Stomach (tissue), 9 donors: Measurements from ENCODE around the gene STC2. TPM values are rescaled to one million over a fixed set of nuclear protein-coding genes. Genes with fewer than 3 reads are reported as not detected.
A peak's percentile ranks its signal among the peaks of the same experiment; 100 is the strongest.

ENCODE experiments used
- DNase-seq, 2 donors: peaks; one replicate each; pipeline versions ENCODE4 v3.0.0 to v3.0.0-alpha.2; 2013 to 2019
- H3K27ac ChIP-seq, 5 donors: fragments of 200-600 bp in 4 of 5; sonication (generic) in 4 of 5; one replicate each; pipeline ENCODE4 v1.5.1; 2013 to 2019; ENCODE audit warnings: mild to moderate bottlenecking in 1 of 5, moderate library complexity in 1 of 5
- H3K27me3 ChIP-seq, 3 donors: fragments of 200-600 bp; sonication (generic); one replicate each; pipeline ENCODE4 v1.5.1; 2017 to 2019; ENCODE audit warnings: mixed run types in 1 of 3
- H3K36me3 ChIP-seq, 4 donors: fragments of 200-600 bp; sonication (generic); 1 replicate in 3 of 4; 2 replicates in 1 of 4; pipeline ENCODE4 v1.5.1; 2016 to 2019
- H3K4me1 ChIP-seq, 4 donors: fragments of 200-600 bp; sonication (generic); one replicate each; pipeline ENCODE4 v1.5.1; 2016 to 2019
- H3K4me3 ChIP-seq, 4 donors: fragments of 200-600 bp; sonication (generic) in 3 of 4; one replicate each; pipeline ENCODE4 v1.5.1; 2016 to 2019; ENCODE audit warnings: mild to moderate bottlenecking in 1 of 4
- H3K9me3 ChIP-seq, 4 donors: fragments of 200-600 bp; sonication (generic); one replicate each; pipeline ENCODE4 v1.5.1; 2016 to 2019
- CTCF ChIP-seq, 7 experiments: fragments of 450-650 bp in 4 of 7; fragments of 200-600 bp in 3 of 7; sonication (generic) in 3 of 7; IDR thresholded peaks; one replicate each; pipeline ENCODE4 v1.5.1; 2016 to 2019; ENCODE audit warnings: antibody characterized with exemption in 7 of 7, control low read depth in 2 of 7, mild to moderate bottlenecking in 1 of 7
- EP300 ChIP-seq: sonication (generic); formaldehyde crosslinking; IDR thresholded peaks from one replicate; pipeline ENCODE4 v1.6.1; 2017; ENCODE audit warnings: antibody characterized with exemption
- POLR2A ChIP-seq, 4 donors: fragments of 450-650 bp; IDR thresholded peaks; one replicate each; pipeline ENCODE4 v1.6.1; 2016; ENCODE audit warnings: antibody characterized with exemption in 4 of 4, control low read depth in 2 of 4, mild to moderate bottlenecking in 1 of 4, moderate library complexity in 1 of 4
- POLR2AphosphoS5 ChIP-seq, 3 donors: sonication (generic); formaldehyde crosslinking; IDR thresholded peaks; one replicate each; pipeline ENCODE4 v1.6.1; 2016; ENCODE audit warnings: antibody characterized with exemption in 3 of 3
- WGBS, 5 donors: extraction: QIAGEN DNeasy Blood & Tissue Kit in 3 of 5; methylation state at CpG; one replicate each; pipeline versions ENCODE4 v1.1.5 to v1.1.7; 2013 to 2018; 5-methylcytosine and 5-hydroxymethylcytosine counted together
- intact Hi-C: fragments of 100-400 bp; cut with DNase I; formaldehyde crosslinking; loops from one replicate; pipeline ENCODE4 v1.15.1; 2023; ENCODE audit warnings: low total_unique reads
- polyA plus RNA-seq, 3 donors: library from polyadenylated mRNA; stranded (reverse); fragments of 200-250 nt; gene quantifications; one replicate each; pipeline ENCODE4 v1.2.3, GENCODE V29; 2013
- total RNA-seq, 5 donors: library from RNA; depleted of rRNA; stranded (reverse); fragments of >200 nt; gene quantifications; one replicate each; pipeline versions ENCODE4 v1.1.0 to v1.2.3, GENCODE V29; 2014 to 2016
- donor health status: healthy with polysubstance abuse.
- donor health status: Bipolar disorder and iron deficiency.
- donor health status: healthy.

STC2 gene
- total and polyA plus RNA-seq, 8 donors = 0.15 to 2.6 (median 0.89) TPM; not detected in 1

- H3K4me1 ChIP-seq = peaks cover 0 to 19% (median 9%) of the 10 kb centered on the region in 4 donors
- no peak for TF ChIP-seq POLR2A (IDR thresholded peaks at IDR 0.05)
- no peak for TF ChIP-seq EP300
- TF ChIP-seq CTCF (IDR thresholded peaks at IDR 0.05) = peak in 5 of 7 experiments; percentile 73 to 92 (median 87)
- peak in 1 of 3 donors; percentile 37 for TF ChIP-seq POLR2AphosphoS5 (IDR thresholded peaks at IDR 0.05)
- H3K27ac ChIP-seq = no peak overlapping the region
- H3K4me3 ChIP-seq = peak overlapping the region in 1 of 4 donors; percentile 11
- H3K9me3 ChIP-seq = no peaks in the 10 kb centered on the region
- DNase-seq = peak; percentile 74 to 89
- intact Hi-C loops = loop anchor here (5.0 to 10.0 kb wide), 3 partner anchors 38 to 1021 kb away; no protein-coding TSS in a partner anchor
- H3K27me3 ChIP-seq = peaks cover 0 to 78% (median 45%) of the 10 kb centered on the region in 3 donors
- no peaks in the 10 kb centered on the region for H3K36me3 ChIP-seq
- WGBS, 5 donors = 11 to 16% (median 15%) methylated on average over 33 to 37 of the region's 37 CpGs
Measured at GRCh38 chr5:173293817-173294672, 34.2 kb downstream of the STC2 start.

DNA sequence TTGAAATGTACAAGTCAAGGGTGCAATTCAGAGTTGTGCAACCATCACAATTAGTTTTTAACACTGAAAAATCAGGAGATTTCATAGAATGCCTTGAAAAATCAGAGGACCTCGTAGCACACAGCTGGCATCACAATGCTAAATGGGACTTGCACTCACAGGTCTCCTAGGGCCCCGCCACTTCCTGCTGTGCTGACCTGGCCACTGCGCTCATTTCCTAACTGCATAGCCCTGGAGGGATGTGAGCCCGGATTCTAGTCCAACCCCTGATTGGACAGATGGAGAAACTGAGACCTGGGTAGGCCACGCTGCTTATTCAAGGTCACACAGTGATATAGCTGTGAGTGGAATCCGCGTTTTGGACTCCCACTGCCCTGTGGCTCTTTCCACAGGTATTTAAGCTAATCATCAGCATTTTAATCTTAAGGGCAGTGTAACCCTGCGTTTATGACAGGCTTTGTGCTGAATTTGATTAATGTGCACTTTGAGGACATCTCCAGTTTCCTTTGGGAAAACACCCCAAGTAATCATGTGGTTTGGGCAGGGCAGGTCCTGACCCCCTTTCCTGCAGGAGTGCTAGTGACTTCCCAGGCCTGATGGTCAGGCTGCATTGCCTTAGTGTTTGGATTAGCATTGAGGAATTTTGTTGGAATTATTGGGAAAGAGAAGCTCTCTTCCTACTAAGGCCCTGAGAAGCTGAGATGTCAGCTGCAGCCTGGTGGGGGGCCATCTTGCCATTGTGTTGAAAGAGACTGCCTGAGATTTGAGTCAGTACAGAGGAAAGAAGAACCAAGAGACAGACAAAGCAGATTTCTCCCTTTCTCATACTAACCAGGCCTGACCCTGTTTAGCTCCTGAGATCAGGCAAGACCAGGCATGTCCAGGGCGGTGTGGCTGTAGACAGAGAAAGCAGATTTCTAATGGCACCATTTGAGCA lies 36.2 kb downstream of the STC2 start:
- intact Hi-C loops = loop anchor here (5.0 to 10.0 kb wide), 3 partner anchors 40 to 1023 kb away; no protein-coding TSS in a partner anchor
- TF ChIP-seq POLR2A (IDR thresholded peaks at IDR 0.05) (no peak), CTCF (IDR thresholded peaks at IDR 0.05) (no peak), POLR2AphosphoS5 (IDR thresholded peaks at IDR 0.05) (no peak), EP300 (no peak)
- H3K27ac ChIP-seq = no peak overlapping the region
- H3K27me3 ChIP-seq = peaks cover 0 to 85% (median 60%) of the 10 kb centered on the region in 3 donors
- WGBS, 5 donors = 71 to 78% (median 75%) methylated on average over 9 of the region's 9 CpGs
- H3K36me3 ChIP-seq = no peaks in the 10 kb centered on the region
- no peaks in the 10 kb centered on the region for H3K9me3 ChIP-seq
- H3K4me1 ChIP-seq = peaks cover 0 to 19% (median 9%) of the 10 kb centered on the region in 4 donors
- no peak overlapping the region for H3K4me3 ChIP-seq
- DNase-seq = no peak

DNA sequence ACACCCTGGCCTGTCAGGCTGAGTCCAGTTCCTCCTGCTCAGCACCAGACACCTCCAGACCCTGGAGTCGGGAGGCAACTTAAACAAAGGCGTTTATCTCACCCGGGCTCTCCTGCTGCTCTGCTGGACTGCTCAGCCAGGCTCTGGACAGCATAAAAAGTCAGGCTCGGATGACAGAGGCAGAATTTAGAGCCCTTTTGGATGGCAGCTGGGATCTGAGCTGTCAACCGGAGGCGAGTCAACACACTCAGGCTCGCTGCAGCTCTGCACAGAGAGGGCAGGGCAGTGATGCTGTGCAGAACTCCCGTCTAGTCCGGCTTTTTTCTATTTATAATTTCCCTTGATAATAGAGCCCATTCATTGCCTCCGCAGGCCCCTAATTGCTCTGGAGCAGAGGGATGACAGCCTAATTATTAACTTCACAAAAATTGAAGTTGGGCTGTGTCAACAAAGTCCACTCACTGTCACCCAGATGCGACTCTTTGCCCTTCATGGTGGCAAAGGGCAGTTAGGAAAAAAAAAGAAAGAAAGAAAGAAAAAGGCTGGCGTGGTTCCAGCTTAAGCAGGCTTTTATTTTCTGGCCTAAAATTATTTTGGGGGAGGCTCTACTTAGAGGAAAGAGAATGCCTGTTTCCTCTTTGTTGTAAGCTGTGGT lies 37.6 kb downstream of the STC2 start:
- H3K4me3 ChIP-seq = no peak overlapping the region
- intact Hi-C loops = loop anchor here (5.0 to 10.0 kb wide), 3 partner anchors 42 to 1024 kb away; no protein-coding TSS in a partner anchor
- TF ChIP-seq EP300 (no peak), CTCF (IDR thresholded peaks at IDR 0.05) (no peak), POLR2A (IDR thresholded peaks at IDR 0.05) (no peak), POLR2AphosphoS5 (IDR thresholded peaks at IDR 0.05) (peak; percentile 8 to 51 (median 37))
- no peaks in the 10 kb centered on the region for H3K36me3 ChIP-seq
- DNase-seq = peak in 1 of 2 donors; percentile 80
- no peaks in the 10 kb centered on the region for H3K9me3 ChIP-seq
- H3K4me1 ChIP-seq = peaks cover 0 to 19% (median 9%) of the 10 kb centered on the region in 4 donors
- no peak overlapping the region for H3K27ac ChIP-seq
- 16 to 24% (median 21%) methylated on average over 10 to 12 of the region's 12 CpGs for WGBS, 5 donors
- H3K27me3 ChIP-seq = peaks cover 0 to 92% (median 61%) of the 10 kb centered on the region in 3 donors
